RKO (cell line): ENCODE data around the gene SCAP.

Source experiments
- DNase-seq: peaks from one replicate; pipeline ENCODE4 v3.0.0-alpha.2; 2016; ENCODE audit warnings: low spot score

SCAP gene

GRCh38 chr3:47430606-47431005 lies 45.1 kb downstream of the SCAP start:
- no peak for DNase-seq

- DNase-seq: no peak
These were observed 46.1 kb downstream of the SCAP start for GRCh38 chr3:47429476-47430270.

- no peak for DNase-seq
These were observed 47.1 kb downstream of the SCAP start for GRCh38 chr3:47428662-47429061.

GRCh38 chr3:47427866-47428265 lies 47.9 kb downstream of the SCAP start:
- DNase-seq: no peak

GRCh38 chr3:47425959-47426358 lies 49.8 kb downstream of the SCAP start:
- no peak for DNase-seq

GRCh38 chr3:47425383-47425778 lies 50.4 kb downstream of the SCAP start:
- DNase-seq: no peak

GRCh38 chr3:47424434-47425382 lies 51.0 kb downstream of the SCAP start:
- no peak for DNase-seq

GRCh38 chr3:47423548-47424145 lies 52.1 kb downstream of the SCAP start:
- DNase-seq: no peak

GRCh38 chr3:47422743-47423142 lies 53.0 kb downstream of the SCAP start:
- no peak for DNase-seq

- peak; percentile 54 for DNase-seq
These were observed 53.7 kb downstream of the SCAP start for GRCh38 chr3:47421741-47422649.

- DNase-seq: peak; percentile 87
These were observed 54.9 kb downstream of the SCAP start for GRCh38 chr3:47420511-47421484.

GRCh38 chr3:47420044-47420430 lies 55.7 kb downstream of the SCAP start:
- DNase-seq: no peak

- no peak for DNase-seq
These were observed 56.4 kb downstream of the SCAP start for GRCh38 chr3:47419083-47420043.

- DNase-seq: no peak
These were observed 57.3 kb downstream of the SCAP start for GRCh38 chr3:47418167-47419082.

GRCh38 chr3:47416041-47416440 lies 59.7 kb downstream of the SCAP start:
- DNase-seq: no peak

- no peak for DNase-seq
These were observed 60.8 kb downstream of the SCAP start for GRCh38 chr3:47414666-47415587.

- no peak for DNase-seq
These were observed 61.6 kb downstream of the SCAP start for GRCh38 chr3:47414161-47414564.
